ENCODE results near the gene PGPEP1.

Gene PGPEP1

GRCh38 chr19:18340190-18340989 lies at the start of gene PGPEP1:
Gene PGPEP1 (plus strand): TSS chr19:18340598. CDS start chr19:18340682, 84 bp downstream.
- peak; percentile 56 for DNase-seq (ENCODE audit: low spot score)

- no peak for DNase-seq (ENCODE audit: low spot score)
Observed at GRCh38 chr19:18291019-18291524, 49.3 kb upstream of the PGPEP1 start.

- peak; percentile 69 for DNase-seq (ENCODE audit: low spot score)
Observed at GRCh38 chr19:18291590-18292461, 48.6 kb upstream of the PGPEP1 start.

GRCh38 chr19:18292462-18292809 lies 48.0 kb upstream of the PGPEP1 start:
- DNase-seq (ENCODE audit: low spot score): no peak

GRCh38 chr19:18292810-18293641 lies 47.4 kb upstream of the PGPEP1 start:
- DNase-seq (ENCODE audit: low spot score): no peak

GRCh38 chr19:18293642-18294466 lies 46.5 kb upstream of the PGPEP1 start:
- no peak for DNase-seq (ENCODE audit: low spot score)

GRCh38 chr19:18294467-18294864 lies 45.9 kb upstream of the PGPEP1 start:
- DNase-seq (ENCODE audit: low spot score): peak; percentile 94

- no peak for DNase-seq (ENCODE audit: low spot score)
Observed at GRCh38 chr19:18295034-18295451, 45.4 kb upstream of the PGPEP1 start.

- DNase-seq (ENCODE audit: low spot score): no peak
Observed at GRCh38 chr19:18297308-18297707, 43.1 kb upstream of the PGPEP1 start.

- no peak for DNase-seq (ENCODE audit: low spot score)
Observed at GRCh38 chr19:18298601-18299000, 41.8 kb upstream of the PGPEP1 start.

- DNase-seq (ENCODE audit: low spot score): no peak
Observed at GRCh38 chr19:18299654-18300053, 40.7 kb upstream of the PGPEP1 start.

- DNase-seq (ENCODE audit: low spot score): no peak
Observed at GRCh38 chr19:18300930-18301717, 39.3 kb upstream of the PGPEP1 start.

GRCh38 chr19:18301718-18302111 lies 38.7 kb upstream of the PGPEP1 start:
- no peak for DNase-seq (ENCODE audit: low spot score)

- no peak for DNase-seq (ENCODE audit: low spot score)
Observed at GRCh38 chr19:18304208-18304457, 36.3 kb upstream of the PGPEP1 start.

- DNase-seq (ENCODE audit: low spot score): peak; percentile 86
Observed at GRCh38 chr19:18304458-18305310, 35.7 kb upstream of the PGPEP1 start.

- DNase-seq (ENCODE audit: low spot score): no peak
Observed at GRCh38 chr19:18306209-18306887, 34.0 kb upstream of the PGPEP1 start.

GRCh38 chr19:18306888-18307260 lies 33.5 kb upstream of the PGPEP1 start:
- no peak for DNase-seq (ENCODE audit: low spot score)

GRCh38 chr19:18307271-18307681 lies 33.1 kb upstream of the PGPEP1 start:
- peak; percentile 60 for DNase-seq (ENCODE audit: low spot score)

All from CD4-positive, alpha-beta T cell treated with Interleukin-2 at 100 ng/mL for 4 hours (primary cell).